IPS-NIHi7 (cell line): ENCODE data around the gene MARVELD2.

ENCODE experiments used
- DNase-seq: peaks from one replicate; pipeline ENCODE4 v3.0.0; 2012; ENCODE audit warnings: mixed read lengths; ENCODE audit errors: extremely low spot score

The MARVELD2 gene

GRCh38 chr5:69492923-69493395 lies 78.0 kb downstream of the MARVELD2 start:
- DNase-seq: peak; percentile 37

GRCh38 chr5:69493396-69494133 lies 78.6 kb downstream of the MARVELD2 start:
- DNase-seq: peak; percentile 41
